ENCODE results near the gene CCDC134. TPM values are rescaled to one million over a fixed set of nuclear protein-coding genes. Genes with fewer than 3 reads are reported as not detected.

The CCDC134 gene
- total and polyA plus RNA-seq, 9 of the 15 experiments (the other 6 are each of a cell fraction or from before 2014, with no cell fraction given) = 0.56 to 11.9 (median 5.3) TPM

DNA sequence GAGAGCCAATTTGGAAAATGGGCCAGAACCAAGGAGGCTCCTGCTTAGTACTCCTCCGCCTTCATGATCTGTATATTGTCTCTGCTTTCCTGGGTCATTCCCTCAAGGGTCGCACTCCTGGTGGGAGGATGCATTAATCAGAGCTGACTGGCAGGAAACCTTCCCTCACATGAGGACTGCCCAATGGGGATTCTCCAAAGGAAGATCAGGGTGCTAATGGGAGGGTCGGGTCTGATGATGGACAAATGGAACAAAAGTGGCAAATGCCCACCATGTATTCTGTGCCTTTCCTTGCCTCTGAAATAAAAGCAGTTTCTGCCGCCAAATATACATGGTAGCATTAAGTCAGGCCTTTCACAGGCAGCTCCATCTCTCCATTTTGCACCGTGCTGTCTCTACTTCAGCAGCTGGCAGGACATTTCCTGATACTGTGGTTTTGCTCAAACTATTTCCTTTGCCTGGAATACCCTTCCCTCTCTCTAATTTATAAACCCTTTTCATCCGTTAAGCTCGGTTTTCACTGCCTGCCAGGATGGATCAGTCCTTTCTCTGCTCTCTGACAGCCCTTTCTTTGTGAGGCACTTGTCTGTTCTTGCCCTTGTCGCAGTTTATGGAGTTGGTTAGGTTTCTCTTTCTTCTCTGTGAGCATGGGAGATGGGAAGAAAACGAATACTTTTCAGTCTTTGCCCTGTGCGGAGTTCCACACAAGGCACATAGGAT is 45.9 kb downstream of the CCDC134 start (continued):
- no peak for TF ChIP-seq ZNF274 (IDR thresholded peaks at IDR 0.05; ENCODE audit: borderline replicate concordance, low read depth, low read length)
- TF ChIP-seq ZNF780A (CRISPR knock-in tag; IDR thresholded peaks at IDR 0.05) = no peak
- TF ChIP-seq, protein P1, sequence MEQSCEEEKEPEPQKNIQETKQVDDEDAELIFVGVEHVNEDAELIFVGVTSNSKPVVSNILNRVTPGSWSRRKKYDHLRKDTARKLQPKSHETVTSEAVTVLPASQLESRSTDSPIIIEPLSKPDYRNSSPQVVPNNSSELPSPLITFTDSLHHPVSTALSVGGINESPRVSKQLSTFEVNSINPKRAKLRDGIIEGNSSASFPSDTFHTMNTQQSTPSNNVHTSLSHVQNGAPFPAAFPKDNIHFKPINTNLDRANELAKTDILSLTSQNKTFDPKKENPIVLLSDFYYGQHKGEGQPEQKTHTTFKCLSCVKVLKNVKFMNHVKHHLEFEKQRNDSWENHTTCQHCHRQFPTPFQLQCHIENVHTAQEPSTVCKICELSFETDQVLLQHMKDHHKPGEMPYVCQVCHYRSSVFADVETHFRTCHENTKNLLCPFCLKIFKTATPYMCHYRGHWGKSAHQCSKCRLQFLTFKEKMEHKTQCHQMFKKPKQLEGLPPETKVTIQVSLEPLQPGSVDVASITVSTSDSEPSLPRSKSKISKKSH (CRISPR knock-in tag; IDR thresholded peaks at IDR 0.05) = no peak
- TF ChIP-seq MYBL2 (IDR thresholded peaks at IDR 0.05; ENCODE audit: low read depth) = no peak
- TF ChIP-seq MYBL2 (CRISPR knock-in tag; IDR thresholded peaks at IDR 0.05; ENCODE audit: borderline replicate concordance) = no peak
- TF ChIP-seq TRIM25 (IDR thresholded peaks at IDR 0.05; ENCODE audit: borderline replicate concordance) = no peak

GRCh38 chr22:41847300-41847699 is 46.8 kb downstream of the CCDC134 start:
- DNase-seq (ENCODE audit: extremely low read depth in 1 of 4, low spot score in 3 of 4) = no peak
- H3K27ac ChIP-seq (ENCODE audit: extremely low read depth, low read depth, low read length) = no peak overlapping the region
- ChIA-PET CTCF (ENCODE audit: low intra/inter-chr PET ratio) (no interaction called here), POLR2A (interaction anchor here (2.0 kb wide), 1 partner anchor 9 kb away, joined by 10 read pairs; no protein-coding TSS in a partner anchor)
- intact Hi-C loops (cut with micrococcal nuclease) (no loop called here), in situ Hi-C loops (cut with MboI) (no loop called here)
- H3K9ac ChIP-seq (ENCODE audit: insufficient read depth in 1 of 2, low read depth in 2 of 2, low read length in 2 of 2) = no peak overlapping the region
- no peak overlapping the region for H3K4me2 ChIP-seq (ENCODE audit: insufficient read depth, low read length)
- H3K9me3 ChIP-seq (replicated peaks; ENCODE audit: control insufficient read depth, insufficient read depth, low read depth, low read length) = no peaks in the 10 kb centered on the region
- H3K27me3 ChIP-seq (ENCODE audit: control insufficient read depth in 2 of 2, insufficient read depth in 2 of 2, low read length in 2 of 2) = no peaks in the 10 kb centered on the region
- BruUV-seq (replicated peaks) = no TSS peak
- no peak overlapping the region for H3K4me3 ChIP-seq
- H3K36me3 ChIP-seq (ENCODE audit: control insufficient read depth, insufficient read depth, low read length) = peaks cover 42% of the 10 kb centered on the region
- TF ChIP-seq FOXJ2 (tag; IDR thresholded peaks at IDR 0.05) = no peak
- no peak for TF ChIP-seq NFRKB (IDR thresholded peaks at IDR 0.05; ENCODE audit: low read depth)
- TF ChIP-seq CEBPG (CRISPR knock-in tag; IDR thresholded peaks at IDR 0.05) = no peak
- no peak for TF ChIP-seq CEBPG (tag; conservative IDR thresholded peaks at IDR 0.05 in 1 of 2, IDR thresholded peaks at IDR 0.05 in 1 of 2)
- TF ChIP-seq, protein P2, sequence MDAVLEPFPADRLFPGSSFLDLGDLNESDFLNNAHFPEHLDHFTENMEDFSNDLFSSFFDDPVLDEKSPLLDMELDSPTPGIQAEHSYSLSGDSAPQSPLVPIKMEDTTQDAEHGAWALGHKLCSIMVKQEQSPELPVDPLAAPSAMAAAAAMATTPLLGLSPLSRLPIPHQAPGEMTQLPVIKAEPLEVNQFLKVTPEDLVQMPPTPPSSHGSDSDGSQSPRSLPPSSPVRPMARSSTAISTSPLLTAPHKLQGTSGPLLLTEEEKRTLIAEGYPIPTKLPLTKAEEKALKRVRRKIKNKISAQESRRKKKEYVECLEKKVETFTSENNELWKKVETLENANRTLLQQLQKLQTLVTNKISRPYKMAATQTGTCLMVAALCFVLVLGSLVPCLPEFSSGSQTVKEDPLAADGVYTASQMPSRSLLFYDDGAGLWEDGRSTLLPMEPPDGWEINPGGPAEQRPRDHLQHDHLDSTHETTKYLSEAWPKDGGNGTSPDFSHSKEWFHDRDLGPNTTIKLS (IDR thresholded peaks at IDR 0.05; ENCODE audit: borderline replicate concordance, low read depth) = no peak
- peaks cover 22 to 50% of the 10 kb centered on the region in 2 experiments; a peak in 4 of 5 replicates for H3K4me1 ChIP-seq (replicated peaks in 1 of 2; ENCODE audit: control insufficient read depth in 2 of 2, insufficient read depth in 2 of 2, low read length in 2 of 2)
- peaks cover 97% of the 10 kb centered on the region for H3K79me2 ChIP-seq (ENCODE audit: control insufficient read depth, insufficient read depth, low read length)
- FAIRE-seq = no peak
- H3K9me1 ChIP-seq (ENCODE audit: control insufficient read depth, insufficient read depth, low read length) = peaks cover 19% of the 10 kb centered on the region
- H2AFZ ChIP-seq (ENCODE audit: low read depth, low read length) = no peak overlapping the region
- no peak for ATAC-seq
- H4K20me1 ChIP-seq (replicated peaks; ENCODE audit: control insufficient read depth, insufficient read depth, low read length) = peaks cover 48% of the 10 kb centered on the region
- 49% methylated on average over 2 of the region's 2 CpGs for WGBS (ENCODE audit: insufficient coverage, low coverage, missing lambda C conversion rate)

All from K562 (cell line).